H1 (cell line): Measurements from ENCODE around the gene OGFOD3. TPM values are rescaled to one million over a fixed set of nuclear protein-coding genes. Genes with fewer than 3 reads are reported as not detected.

Source experiments
- SUZ12 ChIP-seq: fragments of 200-600 bp; sonication (generic); IDR thresholded peaks from 2 replicates; pipeline ENCODE4 v1.6.1; 2012; ENCODE audit warnings: mild to moderate bottlenecking, inconsistent platforms, low read length, moderate library complexity, mixed read lengths
- polyA plus RNA-seq, 7 experiments: library from polyadenylated mRNA; depleted of rRNA in 3 of 7; stranded (reverse) in 5 of 7; unstranded in 2 of 7; fragments of >200 nt in 5 of 7; fragments of 200-250 nt in 2 of 7; gene quantifications; 1 replicate in 5 of 7; 2 replicates in 1 of 7; 4 replicates in 1 of 7; pipeline versions ENCODE4 v1.2.1 to v1.2.3, GENCODE V29; 2011 to 2013; ENCODE audit warnings: missing spikeins in 2 of 7, mixed read lengths in 2 of 7
- total RNA-seq: library from RNA; stranded (reverse); fragmentation: NEBNext Ultra II Directional; extraction: Animal tissue kit (Norgen Biotek cat#: 25700); gene quantifications from 2 replicates; pipeline ENCODE4 v1.2.1, GENCODE V29; 2021
- TF ChIP-seq, protein P1 (sequence below): fragments of 300-600 bp; sonication (generic); IDR thresholded peaks from 2 replicates; pipeline ENCODE4 v1.7.1; 2012; ENCODE audit warnings: low read length, moderate library complexity, mild to moderate bottlenecking, inconsistent platforms; ENCODE audit not compliant: insufficient replicate concordance

OGFOD3 gene
- total and polyA plus RNA-seq, 2 of the 8 experiments (the other 6 are each of a cell fraction or from before 2014, with no cell fraction given): 21.1 to 21.8 TPM

DNA sequence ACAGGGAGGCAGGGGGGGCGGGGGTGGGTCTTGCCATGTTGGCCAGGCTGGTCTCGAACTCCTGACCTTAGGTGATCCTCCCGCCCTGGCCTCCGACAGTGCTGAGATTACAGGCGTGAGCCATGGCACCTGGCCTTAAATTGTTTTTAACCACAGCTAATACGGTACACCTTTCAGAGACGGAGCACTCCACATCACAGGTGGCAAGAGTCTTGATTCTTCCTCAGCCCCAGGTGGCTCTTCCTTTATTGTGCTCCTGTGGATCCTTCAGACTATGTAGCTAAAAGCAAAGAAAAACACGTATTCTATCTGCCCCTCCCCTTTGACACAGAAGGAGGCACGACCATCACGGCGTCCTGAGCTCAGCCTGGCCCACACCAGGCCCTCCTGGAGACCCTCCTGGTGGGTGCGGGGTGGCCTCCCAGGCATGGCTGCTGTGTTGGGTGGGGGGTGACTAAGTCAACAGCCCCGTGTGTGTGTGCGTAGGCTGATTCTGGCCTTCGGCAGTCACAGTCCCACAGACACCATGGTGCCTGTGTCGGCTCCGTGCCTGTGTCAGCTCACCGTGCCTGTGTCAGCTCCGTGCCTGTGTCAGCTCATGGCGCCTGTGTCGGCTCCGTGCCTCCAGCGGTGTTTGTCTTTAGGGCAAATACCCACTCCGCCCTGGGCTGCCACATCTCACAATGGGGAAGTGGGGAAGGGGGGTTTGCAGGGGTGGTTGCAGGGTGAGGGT, 74.0 kb downstream of the OGFOD3 start (continued):
- TF ChIP-seq, protein P1, sequence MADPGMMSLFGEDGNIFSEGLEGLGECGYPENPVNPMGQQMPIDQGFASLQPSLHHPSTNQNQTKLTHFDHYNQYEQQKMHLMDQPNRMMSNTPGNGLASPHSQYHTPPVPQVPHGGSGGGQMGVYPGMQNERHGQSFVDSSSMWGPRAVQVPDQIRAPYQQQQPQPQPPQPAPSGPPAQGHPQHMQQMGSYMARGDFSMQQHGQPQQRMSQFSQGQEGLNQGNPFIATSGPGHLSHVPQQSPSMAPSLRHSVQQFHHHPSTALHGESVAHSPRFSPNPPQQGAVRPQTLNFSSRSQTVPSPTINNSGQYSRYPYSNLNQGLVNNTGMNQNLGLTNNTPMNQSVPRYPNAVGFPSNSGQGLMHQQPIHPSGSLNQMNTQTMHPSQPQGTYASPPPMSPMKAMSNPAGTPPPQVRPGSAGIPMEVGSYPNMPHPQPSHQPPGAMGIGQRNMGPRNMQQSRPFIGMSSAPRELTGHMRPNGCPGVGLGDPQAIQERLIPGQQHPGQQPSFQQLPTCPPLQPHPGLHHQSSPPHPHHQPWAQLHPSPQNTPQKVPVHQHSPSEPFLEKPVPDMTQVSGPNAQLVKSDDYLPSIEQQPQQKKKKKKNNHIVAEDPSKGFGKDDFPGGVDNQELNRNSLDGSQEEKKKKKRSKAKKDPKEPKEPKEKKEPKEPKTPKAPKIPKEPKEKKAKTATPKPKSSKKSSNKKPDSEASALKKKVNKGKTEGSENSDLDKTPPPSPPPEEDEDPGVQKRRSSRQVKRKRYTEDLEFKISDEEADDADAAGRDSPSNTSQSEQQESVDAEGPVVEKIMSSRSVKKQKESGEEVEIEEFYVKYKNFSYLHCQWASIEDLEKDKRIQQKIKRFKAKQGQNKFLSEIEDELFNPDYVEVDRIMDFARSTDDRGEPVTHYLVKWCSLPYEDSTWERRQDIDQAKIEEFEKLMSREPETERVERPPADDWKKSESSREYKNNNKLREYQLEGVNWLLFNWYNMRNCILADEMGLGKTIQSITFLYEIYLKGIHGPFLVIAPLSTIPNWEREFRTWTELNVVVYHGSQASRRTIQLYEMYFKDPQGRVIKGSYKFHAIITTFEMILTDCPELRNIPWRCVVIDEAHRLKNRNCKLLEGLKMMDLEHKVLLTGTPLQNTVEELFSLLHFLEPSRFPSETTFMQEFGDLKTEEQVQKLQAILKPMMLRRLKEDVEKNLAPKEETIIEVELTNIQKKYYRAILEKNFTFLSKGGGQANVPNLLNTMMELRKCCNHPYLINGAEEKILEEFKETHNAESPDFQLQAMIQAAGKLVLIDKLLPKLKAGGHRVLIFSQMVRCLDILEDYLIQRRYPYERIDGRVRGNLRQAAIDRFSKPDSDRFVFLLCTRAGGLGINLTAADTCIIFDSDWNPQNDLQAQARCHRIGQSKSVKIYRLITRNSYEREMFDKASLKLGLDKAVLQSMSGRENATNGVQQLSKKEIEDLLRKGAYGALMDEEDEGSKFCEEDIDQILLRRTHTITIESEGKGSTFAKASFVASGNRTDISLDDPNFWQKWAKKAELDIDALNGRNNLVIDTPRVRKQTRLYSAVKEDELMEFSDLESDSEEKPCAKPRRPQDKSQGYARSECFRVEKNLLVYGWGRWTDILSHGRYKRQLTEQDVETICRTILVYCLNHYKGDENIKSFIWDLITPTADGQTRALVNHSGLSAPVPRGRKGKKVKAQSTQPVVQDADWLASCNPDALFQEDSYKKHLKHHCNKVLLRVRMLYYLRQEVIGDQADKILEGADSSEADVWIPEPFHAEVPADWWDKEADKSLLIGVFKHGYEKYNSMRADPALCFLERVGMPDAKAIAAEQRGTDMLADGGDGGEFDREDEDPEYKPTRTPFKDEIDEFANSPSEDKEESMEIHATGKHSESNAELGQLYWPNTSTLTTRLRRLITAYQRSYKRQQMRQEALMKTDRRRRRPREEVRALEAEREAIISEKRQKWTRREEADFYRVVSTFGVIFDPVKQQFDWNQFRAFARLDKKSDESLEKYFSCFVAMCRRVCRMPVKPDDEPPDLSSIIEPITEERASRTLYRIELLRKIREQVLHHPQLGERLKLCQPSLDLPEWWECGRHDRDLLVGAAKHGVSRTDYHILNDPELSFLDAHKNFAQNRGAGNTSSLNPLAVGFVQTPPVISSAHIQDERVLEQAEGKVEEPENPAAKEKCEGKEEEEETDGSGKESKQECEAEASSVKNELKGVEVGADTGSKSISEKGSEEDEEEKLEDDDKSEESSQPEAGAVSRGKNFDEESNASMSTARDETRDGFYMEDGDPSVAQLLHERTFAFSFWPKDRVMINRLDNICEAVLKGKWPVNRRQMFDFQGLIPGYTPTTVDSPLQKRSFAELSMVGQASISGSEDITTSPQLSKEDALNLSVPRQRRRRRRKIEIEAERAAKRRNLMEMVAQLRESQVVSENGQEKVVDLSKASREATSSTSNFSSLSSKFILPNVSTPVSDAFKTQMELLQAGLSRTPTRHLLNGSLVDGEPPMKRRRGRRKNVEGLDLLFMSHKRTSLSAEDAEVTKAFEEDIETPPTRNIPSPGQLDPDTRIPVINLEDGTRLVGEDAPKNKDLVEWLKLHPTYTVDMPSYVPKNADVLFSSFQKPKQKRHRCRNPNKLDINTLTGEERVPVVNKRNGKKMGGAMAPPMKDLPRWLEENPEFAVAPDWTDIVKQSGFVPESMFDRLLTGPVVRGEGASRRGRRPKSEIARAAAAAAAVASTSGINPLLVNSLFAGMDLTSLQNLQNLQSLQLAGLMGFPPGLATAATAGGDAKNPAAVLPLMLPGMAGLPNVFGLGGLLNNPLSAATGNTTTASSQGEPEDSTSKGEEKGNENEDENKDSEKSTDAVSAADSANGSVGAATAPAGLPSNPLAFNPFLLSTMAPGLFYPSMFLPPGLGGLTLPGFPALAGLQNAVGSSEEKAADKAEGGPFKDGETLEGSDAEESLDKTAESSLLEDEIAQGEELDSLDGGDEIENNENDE: no peak
- no peak for TF ChIP-seq SUZ12
- TF ChIP-seq, all 59 proteins: peak for 0
